ENCODE data around the gene ANKRD62.

DNA sequence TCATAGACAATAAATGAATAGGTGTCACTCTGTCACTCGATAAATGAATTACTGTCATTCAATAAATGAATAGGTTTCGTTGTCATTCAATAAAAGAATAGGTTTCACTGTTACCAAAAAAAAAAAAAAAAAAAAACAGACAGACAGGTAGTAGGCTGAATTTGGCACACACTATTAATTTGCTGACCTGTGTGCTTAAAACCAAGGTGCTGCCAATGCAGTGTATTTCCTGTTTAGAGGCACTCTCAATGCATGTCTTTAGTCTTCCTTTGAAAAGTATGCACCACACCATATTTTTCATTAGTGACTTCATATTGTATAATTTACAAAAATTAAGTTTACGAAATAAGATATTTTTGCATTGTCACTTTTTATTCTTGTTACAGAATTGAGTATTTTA, 16.2 kb downstream of the ANKRD62 start:
- TF ChIP-seq, protein P1, sequence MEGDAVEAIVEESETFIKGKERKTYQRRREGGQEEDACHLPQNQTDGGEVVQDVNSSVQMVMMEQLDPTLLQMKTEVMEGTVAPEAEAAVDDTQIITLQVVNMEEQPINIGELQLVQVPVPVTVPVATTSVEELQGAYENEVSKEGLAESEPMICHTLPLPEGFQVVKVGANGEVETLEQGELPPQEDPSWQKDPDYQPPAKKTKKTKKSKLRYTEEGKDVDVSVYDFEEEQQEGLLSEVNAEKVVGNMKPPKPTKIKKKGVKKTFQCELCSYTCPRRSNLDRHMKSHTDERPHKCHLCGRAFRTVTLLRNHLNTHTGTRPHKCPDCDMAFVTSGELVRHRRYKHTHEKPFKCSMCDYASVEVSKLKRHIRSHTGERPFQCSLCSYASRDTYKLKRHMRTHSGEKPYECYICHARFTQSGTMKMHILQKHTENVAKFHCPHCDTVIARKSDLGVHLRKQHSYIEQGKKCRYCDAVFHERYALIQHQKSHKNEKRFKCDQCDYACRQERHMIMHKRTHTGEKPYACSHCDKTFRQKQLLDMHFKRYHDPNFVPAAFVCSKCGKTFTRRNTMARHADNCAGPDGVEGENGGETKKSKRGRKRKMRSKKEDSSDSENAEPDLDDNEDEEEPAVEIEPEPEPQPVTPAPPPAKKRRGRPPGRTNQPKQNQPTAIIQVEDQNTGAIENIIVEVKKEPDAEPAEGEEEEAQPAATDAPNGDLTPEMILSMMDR (IDR thresholded peaks at IDR 0.05) = no peak
- no peak for TF ChIP-seq POLR2A (IDR thresholded peaks at IDR 0.05)

Measured in ovary (tissue), 3 donors.